NCI-H2081 treated with DMSO at 0.1 percent for 48 hours (cell line): ENCODE results near the gene MRFAP1L1.

ENCODE experiments used
- DNase-seq: peaks from one replicate; lab custom pipeline; 2025; lab: John Stamatoyannopoulos, UW

Gene MRFAP1L1

GRCh38 chr4:6660430-6660829 lies 49.2 kb downstream of the MRFAP1L1 start:
- DNase-seq = no peak

GRCh38 chr4:6659897-6660296 lies 49.8 kb downstream of the MRFAP1L1 start:
- DNase-seq = no peak

- DNase-seq = no peak
These were observed 51.0 kb downstream of the MRFAP1L1 start for GRCh38 chr4:6658597-6659075.

- DNase-seq = no peak
These were observed 51.5 kb downstream of the MRFAP1L1 start for GRCh38 chr4:6658209-6658595.
